SH-SY5Y (cell line): ENCODE measurements around the gene MDFI.

Experiments
- GATA2 ChIP-seq: IDR thresholded peaks from 2 replicates; pipeline ENCODE4 v1.6.1; 2011; ENCODE audit warnings: mild to moderate bottlenecking, low read depth, low read length
- GATA3 ChIP-seq: IDR thresholded peaks from 2 replicates; pipeline ENCODE4 v1.6.1; 2011; ENCODE audit warnings: low read depth, mild to moderate bottlenecking, low read length, moderate library complexity

Gene MDFI

GRCh38 chr6:41699063-41699462 lies 60.8 kb downstream of the MDFI start:
- TF ChIP-seq GATA2 (no peak), GATA3 (no peak)

GRCh38 chr6:41700463-41701347 lies 62.4 kb downstream of the MDFI start:
- TF ChIP-seq GATA2 (no peak), GATA3 (no peak)

- TF ChIP-seq GATA2 (no peak), GATA3 (no peak)
Observed at GRCh38 chr6:41702089-41702745, 63.9 kb downstream of the MDFI start.

DNA sequence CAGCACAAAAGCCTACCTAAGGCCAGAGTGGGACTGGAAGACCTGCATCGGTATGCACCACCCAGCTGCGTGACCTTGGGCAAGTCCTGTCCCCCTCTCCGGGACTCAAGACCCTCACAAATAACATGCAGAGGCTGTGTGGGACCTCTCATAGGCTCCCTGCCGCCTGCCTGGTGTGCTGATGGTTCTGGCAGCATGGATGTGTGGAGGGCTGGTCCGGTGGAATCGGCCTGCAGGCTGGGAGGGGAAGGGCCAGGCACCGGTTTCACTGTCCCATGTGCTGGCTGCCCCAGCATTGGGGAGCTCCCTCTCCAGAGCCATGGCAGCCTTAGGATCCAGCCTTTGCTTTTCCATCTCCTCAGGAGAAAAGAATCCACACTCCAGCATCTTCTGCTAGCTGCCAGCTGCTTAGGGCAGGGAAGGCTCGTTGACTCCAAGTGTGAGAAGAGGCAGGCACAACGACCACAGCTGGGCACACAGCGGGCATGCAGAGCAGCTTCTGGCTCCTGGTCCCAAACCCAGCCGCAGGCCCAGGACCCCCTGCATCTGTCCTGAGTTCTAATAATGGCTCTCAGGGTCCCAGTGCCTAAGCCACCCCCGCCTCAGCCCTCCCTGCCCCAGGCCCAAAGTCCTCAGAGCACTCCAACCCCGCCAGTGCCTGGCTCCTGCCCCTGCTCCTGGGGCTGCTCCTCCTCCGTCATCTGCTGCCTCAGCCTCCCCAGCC lies 64.7 kb downstream of the MDFI start:
- TF ChIP-seq GATA2 = no peak
- TF ChIP-seq GATA3 = no peak
